Measurements from ENCODE around the gene DUS2.

DUS2 gene

GRCh38 chr16:68047987-68048386 is 24.9 kb downstream of the DUS2 start:
- no peak for DNase-seq

GRCh38 chr16:68049449-68049848 is 26.4 kb downstream of the DUS2 start:
- no peak for DNase-seq

- no peak for DNase-seq
Observed at GRCh38 chr16:68055395-68055794, 32.3 kb downstream of the DUS2 start.

- DNase-seq: no peak
Observed at GRCh38 chr16:68059804-68060203, 36.7 kb downstream of the DUS2 start.

GRCh38 chr16:68061396-68061795 is 38.3 kb downstream of the DUS2 start:
- DNase-seq: no peak

- DNase-seq: no peak
Observed at GRCh38 chr16:68062910-68063393, 39.9 kb downstream of the DUS2 start.

GRCh38 chr16:68064791-68065365 is 41.8 kb downstream of the DUS2 start:
- DNase-seq: peak; percentile 36

GRCh38 chr16:68065716-68066305 is 42.7 kb downstream of the DUS2 start:
- no peak for DNase-seq

- DNase-seq: no peak
Observed at GRCh38 chr16:68066763-68067162, 43.7 kb downstream of the DUS2 start.

- DNase-seq: no peak
Observed at GRCh38 chr16:68068926-68069325, 45.8 kb downstream of the DUS2 start.

GRCh38 chr16:68069511-68070248 is 46.6 kb downstream of the DUS2 start:
- DNase-seq: no peak

GRCh38 chr16:68070249-68070730 is 47.2 kb downstream of the DUS2 start:
- no peak for DNase-seq

- no peak for DNase-seq
Observed at GRCh38 chr16:68070806-68071517, 47.9 kb downstream of the DUS2 start.

- no peak for DNase-seq
Observed at GRCh38 chr16:68071518-68071901, 48.4 kb downstream of the DUS2 start.

- no peak for DNase-seq
Observed at GRCh38 chr16:68072038-68072695, 49.1 kb downstream of the DUS2 start.

GRCh38 chr16:68073902-68074760 is 51.0 kb downstream of the DUS2 start:
- DNase-seq: no peak

GRCh38 chr16:68074850-68075555 is 51.9 kb downstream of the DUS2 start:
- no peak for DNase-seq

GRCh38 chr16:68075980-68076379 is 52.9 kb downstream of the DUS2 start:
- no peak for DNase-seq

- DNase-seq: no peak
Observed at GRCh38 chr16:68076560-68076959, 53.5 kb downstream of the DUS2 start.

- no peak for DNase-seq
Observed at GRCh38 chr16:68077866-68078700, 55.0 kb downstream of the DUS2 start.
